DOHH2 (cell line): ENCODE results near the gene HIF1AN.

Experiments used
- CTCF ChIP-seq: fragments of 200-600 bp; sonication (generic); IDR thresholded peaks from one replicate; pipeline ENCODE4 v1.5.1; 2014; ENCODE audit warnings: antibody characterized with exemption, mild to moderate bottlenecking, low read depth, low read length; ENCODE audit not compliant: poor library complexity, severe bottlenecking
- EZH2phosphoT487 ChIP-seq: fragments of 200-600 bp; sonication (generic); IDR thresholded peaks from 2 replicates; pipeline ENCODE4 v1.6.1; 2017; ENCODE audit warnings: borderline replicate concordance, mild to moderate bottlenecking, antibody characterized with exemption, low read length, moderate library complexity, mixed read lengths

- TF ChIP-seq CTCF, result no peak
- TF ChIP-seq EZH2phosphoT487, result no peak
These were observed 16.0 kb downstream of the HIF1AN start for GRCh38 chr10:100551738-100552137.
